ENCODE data around the gene LMOD2. TPM values are rescaled to one million over a fixed set of nuclear protein-coding genes. Genes with fewer than 3 reads are reported as not detected.

LMOD2 gene
- total RNA-seq, 1 experiment from 2014 or later, result not detected

GRCh38 chr7:123641901-123642300, 13.8 kb upstream of the LMOD2 start:
- H3K4me1 ChIP-seq (ENCODE audit: control insufficient read depth in 1 of 2, insufficient read depth in 2 of 2, low read length in 2 of 2), result peaks cover 13 to 29% of the 10 kb centered on the region in 2 experiments; a peak in 3 of 4 replicates
- H3K9me2 ChIP-seq (ENCODE audit: insufficient read depth), result no peaks in the 10 kb centered on the region; the same call in 1 of the 2 replicates
- no peak overlapping the region for H3K9ac ChIP-seq (ENCODE audit: low read length)
- ChIA-PET CTCF (no interaction called here), POLR2A (no interaction called here), RAD21 (ENCODE audit: low non-redundant PET in 1 of 2, low total read pairs in 2 of 2, uncharacterized antibody in 2 of 2, unreplicated experiment in 2 of 2) (no interaction called here)
- no peak overlapping the region for H3K4me2 ChIP-seq (ENCODE audit: low read length)
- no peaks in the 10 kb centered on the region for H3K79me2 ChIP-seq (ENCODE audit: insufficient read depth, low read length)
- no peak overlapping the region for H2AFZ ChIP-seq (ENCODE audit: low read depth, low read length, poor library complexity, severe bottlenecking)
- no peaks in the 10 kb centered on the region for H3K9me3 ChIP-seq (ENCODE audit: control insufficient read depth in 1 of 2, insufficient read depth in 1 of 2, low read depth in 1 of 2, low read length in 2 of 2)
- TF ChIP-seq JUND (IDR thresholded peaks at IDR 0.05) (no peak), MAX (IDR thresholded peaks at IDR 0.05) (no peak), ZFX (IDR thresholded peaks at IDR 0.05) (no peak), ZNF274 (IDR thresholded peaks at IDR 0.05; ENCODE audit: low read depth, low read length) (no peak), SIN3A (IDR thresholded peaks at IDR 0.05; ENCODE audit: low read depth) (no peak), EGR1 (IDR thresholded peaks at IDR 0.05; ENCODE audit: low read depth) (no peak), YY1 (IDR thresholded peaks at IDR 0.05; ENCODE audit: extremely low read depth, insufficient replicate concordance, low read depth, low read length) (no peak), SP1 (IDR thresholded peaks at IDR 0.05; ENCODE audit: low read depth) (no peak), FOSL1 (IDR thresholded peaks at IDR 0.05; ENCODE audit: low read depth) (no peak), EZH2 (IDR thresholded peaks at IDR 0.05) (no peak), TCF7L2 (IDR thresholded peaks at IDR 0.05; ENCODE audit: borderline replicate concordance, extremely low read depth, insufficient read depth, insufficient read length) (no peak), POLR2A (IDR thresholded peaks at IDR 0.05; ENCODE audit: borderline replicate concordance, extremely low read depth, insufficient read depth, insufficient read length) (no peak)
- ATAC-seq (no peak), DNase-seq (ENCODE audit: low read depth, low spot score) (no peak)
- no peaks in the 10 kb centered on the region for H3K36me3 ChIP-seq (ENCODE audit: control insufficient read depth in 1 of 2, insufficient read depth in 2 of 2, low read length in 2 of 2)
- BruUV-seq (replicated peaks), result no TSS peak
- no peak overlapping the region for H3K4me3 ChIP-seq (replicated peaks in 1 of 2; ENCODE audit: low read depth in 1 of 2, low read length in 2 of 2)
- no peaks in the 10 kb centered on the region for H4K20me1 ChIP-seq (ENCODE audit: insufficient read depth)
- intact Hi-C loops (cut with micrococcal nuclease), result no loop called here
- H3K27me3 ChIP-seq (ENCODE audit: insufficient read depth, low read length), result no peaks in the 10 kb centered on the region
- no peak overlapping the region for H3K27ac ChIP-seq (ENCODE audit: low read depth, low read length)

Measured in HCT116 (cell line).